Measurements from ENCODE around the gene NBEA. TPM values are rescaled to one million over a fixed set of nuclear protein-coding genes. Genes with fewer than 3 reads are reported as not detected.

The NBEA gene
- total RNA-seq, 4 donors from 2014 or later, result 0.34 to 10.3 (median 2.4) TPM

GRCh38 chr13:35342440-35342839 lies 400.4 kb downstream of the NBEA start:
- H3K9me3 ChIP-seq, result no peaks in the 10 kb centered on the region
- H3K27ac ChIP-seq, result no peak overlapping the region
- 67 to 74% methylated on average over 1 of the region's 1 CpG for WGBS, 2 donors
- TF ChIP-seq CTCF (IDR thresholded peaks at IDR 0.05), result no peak
- no peak for TF ChIP-seq POLR2A (IDR thresholded peaks at IDR 0.05)
- H3K27me3 ChIP-seq, result no peaks in the 10 kb centered on the region
- no peak overlapping the region for H3K4me3 ChIP-seq
- intact Hi-C loops (cut with DNase I), result no loop called here
- DNase-seq, result no peak
- H3K36me3 ChIP-seq, result no peaks in the 10 kb centered on the region
- no peaks in the 10 kb centered on the region for H3K4me1 ChIP-seq

- WGBS, 2 donors, result 85 to 100% methylated on average over 2 to 3 of the region's 3 CpGs
- Histone ChIP-seq H3K9me3 (no peaks in the 10 kb centered on the region), H3K36me3 (no peaks in the 10 kb centered on the region), H3K4me3 (no peak overlapping the region), H3K27me3 (no peaks in the 10 kb centered on the region), H3K4me1 (no peaks in the 10 kb centered on the region), H3K27ac (no peak overlapping the region)
- no peak for DNase-seq
- intact Hi-C loops (cut with DNase I), result no loop called here
- TF ChIP-seq CTCF (IDR thresholded peaks at IDR 0.05) (no peak), POLR2A (IDR thresholded peaks at IDR 0.05) (no peak)
Measured at GRCh38 chr13:35343417-35343816, 401.3 kb downstream of the NBEA start.

- intact Hi-C loops (cut with DNase I), result no loop called here
- Histone ChIP-seq H3K4me1 (no peaks in the 10 kb centered on the region), H3K27ac (no peak overlapping the region), H3K36me3 (no peaks in the 10 kb centered on the region), H3K27me3 (no peaks in the 10 kb centered on the region), H3K9me3 (no peaks in the 10 kb centered on the region), H3K4me3 (no peak overlapping the region)
- DNase-seq, result no peak
- TF ChIP-seq CTCF (IDR thresholded peaks at IDR 0.05) (no peak), POLR2A (IDR thresholded peaks at IDR 0.05) (no peak)
- WGBS, 2 donors, result 68 to 77% methylated on average over 2 of the region's 2 CpGs
Measured at GRCh38 chr13:35345992-35346391, 403.9 kb downstream of the NBEA start.

GRCh38 chr13:35346494-35346893 lies 404.4 kb downstream of the NBEA start:
- intact Hi-C loops (cut with DNase I), result no loop called here
- 75 to 78% methylated on average over 4 of the region's 4 CpGs for WGBS, 2 donors

GRCh38 chr13:35347679-35348205 lies 405.7 kb downstream of the NBEA start:
- intact Hi-C loops (cut with DNase I), result no loop called here
- 20 to 83% methylated on average over 1 of the region's 1 CpG for WGBS, 2 donors
- Histone ChIP-seq H3K27ac (no peak overlapping the region), H3K36me3 (no peaks in the 10 kb centered on the region), H3K9me3 (no peaks in the 10 kb centered on the region), H3K27me3 (no peaks in the 10 kb centered on the region), H3K4me1 (no peaks in the 10 kb centered on the region), H3K4me3 (no peak overlapping the region)
- TF ChIP-seq POLR2A (IDR thresholded peaks at IDR 0.05) (no peak), CTCF (IDR thresholded peaks at IDR 0.05) (no peak)
- no peak for DNase-seq

More at GRCh38 chr13:35346494-35346893, 404.4 kb downstream of the NBEA start:
- Histone ChIP-seq H3K4me3 (no peak overlapping the region), H3K36me3 (no peaks in the 10 kb centered on the region), H3K27ac (no peak overlapping the region), H3K9me3 (no peaks in the 10 kb centered on the region), H3K4me1 (no peaks in the 10 kb centered on the region), H3K27me3 (no peaks in the 10 kb centered on the region)
- TF ChIP-seq POLR2A (IDR thresholded peaks at IDR 0.05) (no peak), CTCF (IDR thresholded peaks at IDR 0.05) (no peak)
- DNase-seq, result no peak
